GM12878 (cell line): ENCODE measurements around the gene TTLL10. TPM values are rescaled to one million over a fixed set of nuclear protein-coding genes. Genes with fewer than 3 reads are reported as not detected.

Source experiments
- ATAC-seq: fragments of 200-7000 bp; cut with Tn5 transposase; 3 replicates; pipeline ENCODE4 v1.9.1; 2020; ENCODE audit warnings: mild to moderate bottlenecking, moderate library complexity
- BruUV-seq: library from RNA; stranded (reverse); fragments of 400-500 nt; replicated peaks from 2 replicates; lab custom pipeline; 2021; lab: Mats Ljungman, UMichigan
- CTCF ChIA-PET: fragments of 300-600 bp; sonication (Branson Sonifier 250); formaldehyde crosslinking; extraction: SDS; loops from one replicate; lab custom pipeline; 2021; ENCODE audit warnings: inconsistent platforms; lab: Yijun Ruan, JAX
- POLR2A ChIA-PET: fragments of 350-600 bp; formaldehyde crosslinking; extraction: SDS; loops from one replicate; lab custom pipeline; 2021; ENCODE audit warnings: inconsistent platforms; lab: Charles Lee
- RAD21 ChIA-PET: fragments of 300-600 bp; sonication (Branson Sonifier 250); formaldehyde crosslinking; loops from one replicate; lab custom pipeline; 2023; ENCODE audit warnings: antibody characterized with exemption; ENCODE audit not compliant: unreplicated experiment; lab: Charles Lee
- SMC1A ChIA-PET: fragments of 300-600 bp; sonication (Branson Sonifier 250); formaldehyde crosslinking; loops from one replicate; lab custom pipeline; 2023; ENCODE audit not compliant: unreplicated experiment, uncharacterized antibody; lab: Charles Lee
- DNase-seq: peaks from one replicate; pipeline ENCODE4 v3.0.0-alpha.2; 2011; ENCODE audit warnings: low read depth, low spot score
- FAIRE-seq: peaks from 3 replicates; lab custom pipeline; 2011; peaks lifted over from hg19 to GRCh38; lab: Jason Lieb, UNC
- H2AFZ ChIP-seq: 2 replicates; pipeline ENCODE4 v1.6.0; 2011; ENCODE audit warnings: low read depth, low read length, control low read depth; ENCODE audit not compliant: control insufficient read depth
- H3K27ac ChIP-seq: 2 replicates; pipeline ENCODE4 v1.5.1; 2011; ENCODE audit warnings: control low read depth; ENCODE audit not compliant: control insufficient read depth, insufficient read depth
- H3K27me3 ChIP-seq, 2 experiments: replicated peaks in 1 of 2; 2 replicates each; pipeline versions ENCODE4 v1.6.0 to v1.6.1; 2011; ENCODE audit warnings: low read length in 1 of 2; ENCODE audit not compliant: control insufficient read depth in 2 of 2, insufficient read depth in 2 of 2
- H3K36me3 ChIP-seq, 2 experiments: 2 replicates each; pipeline ENCODE4 v1.5.1; 2011; ENCODE audit warnings: low read length in 1 of 2; ENCODE audit not compliant: control insufficient read depth in 2 of 2, insufficient read depth in 2 of 2
- H3K4me1 ChIP-seq: 2 replicates; pipeline ENCODE4 v1.6.1; 2011; ENCODE audit warnings: mild to moderate bottlenecking, low read length, moderate library complexity, mixed read lengths; ENCODE audit not compliant: control insufficient read depth, insufficient read depth
- H3K4me2 ChIP-seq: 2 replicates; pipeline ENCODE4 v1.6.0; 2011; ENCODE audit warnings: control low read depth; ENCODE audit not compliant: control insufficient read depth, insufficient read depth
- H3K4me3 ChIP-seq: fragments of 200-600 bp; sonication (generic); 2 replicates; pipeline ENCODE4 v1.5.1; 2016
- H3K79me2 ChIP-seq: 2 replicates; pipeline ENCODE4 v1.6.0; 2011; ENCODE audit warnings: low read length; ENCODE audit not compliant: control insufficient read depth, insufficient read depth
- H3K9ac ChIP-seq: 2 replicates; pipeline ENCODE4 v1.8.0; 2011; ENCODE audit warnings: low read length, control low read depth, mixed read lengths; ENCODE audit not compliant: control insufficient read depth, insufficient read depth
- H3K9me3 ChIP-seq: replicated peaks from 3 replicates; pipeline ENCODE4 v1.5.1; 2011; ENCODE audit warnings: mild to moderate bottlenecking, low read length; ENCODE audit not compliant: control insufficient read depth, insufficient read depth
- H4K20me1 ChIP-seq: 2 replicates; pipeline ENCODE4 v1.6.0; 2011; ENCODE audit not compliant: control insufficient read depth, insufficient read depth
- CREM ChIP-seq: IDR thresholded peaks from 2 replicates; pipeline ENCODE4 v1.6.1; 2014; ENCODE audit warnings: antibody characterized with exemption, low read depth
- FOS ChIP-seq: IDR thresholded peaks from 3 replicates; pipeline ENCODE4 v1.6.1; 2011; ENCODE audit warnings: borderline replicate concordance; ENCODE audit not compliant: insufficient read length; ENCODE audit errors: extremely low read depth
- HCFC1 ChIP-seq: fragments of 150-350 bp; IDR thresholded peaks from 2 replicates; pipeline ENCODE4 v1.6.1; 2014; ENCODE audit warnings: low read length
- MTA2 ChIP-seq: fragments of 450-650 bp; IDR thresholded peaks from 2 replicates; pipeline ENCODE4 v1.6.1; 2016; ENCODE audit warnings: low read depth, mild to moderate bottlenecking, moderate library complexity
- NFIC ChIP-seq: IDR thresholded peaks from 2 replicates; pipeline ENCODE4 v1.6.1; 2012; ENCODE audit warnings: low read depth, mild to moderate bottlenecking, inconsistent platforms, low read length, moderate library complexity
- NFYB ChIP-seq: IDR thresholded peaks from 2 replicates; pipeline ENCODE4 v1.6.1; 2011; ENCODE audit warnings: low read depth, mild to moderate bottlenecking, low read length, improper control_type of control experiment, moderate library complexity; ENCODE audit not compliant: insufficient read depth
- NR2C2 ChIP-seq: IDR thresholded peaks from 2 replicates; pipeline ENCODE4 v1.6.1; 2011; ENCODE audit warnings: borderline replicate concordance, low read depth; ENCODE audit not compliant: control insufficient read depth, insufficient read length
- PAX5 ChIP-seq: IDR thresholded peaks from 2 replicates; pipeline ENCODE4 v1.6.1; 2011; ENCODE audit warnings: low read depth, low read length, borderline replicate concordance
- RCOR1 ChIP-seq: conservative IDR thresholded peaks from 2 replicates; pipeline ENCODE4 v1.6.1; 2012; ENCODE audit warnings: low read depth, low read length, improper control_type of control experiment
- RELA ChIP-seq: fragments of 450-650 bp; IDR thresholded peaks from 2 replicates; pipeline ENCODE4 v1.8.0; 2014; ENCODE audit warnings: borderline replicate concordance; ENCODE audit not compliant: partially characterized antibody
- SMAD1 ChIP-seq: fragments of 450-650 bp; IDR thresholded peaks from 2 replicates; pipeline ENCODE4 v1.6.1; 2018; ENCODE audit warnings: mild to moderate bottlenecking, low read depth; ENCODE audit not compliant: partially characterized antibody
- SMARCA5 ChIP-seq: fragments of 450-650 bp; IDR thresholded peaks from 2 replicates; pipeline ENCODE4 v1.6.1; 2017; ENCODE audit warnings: mild to moderate bottlenecking
- USF1 ChIP-seq: IDR thresholded peaks from 2 replicates; pipeline ENCODE4 v1.6.1; 2011; ENCODE audit warnings: borderline replicate concordance, low read depth, mild to moderate bottlenecking, moderate library complexity, mixed read lengths, low read length; ENCODE audit not compliant: insufficient read depth; ENCODE audit errors: extremely low read length
- WGBS: methylation state at CpG from one replicate; pipeline ENCODE4 v1.1.6; 2016; ENCODE audit warnings: low lambda C conversion rate; ENCODE audit not compliant: insufficient replicate concordance, insufficient coverage; ENCODE audit errors: missing lambda C conversion rate; 5-methylcytosine and 5-hydroxymethylcytosine counted together
- in situ Hi-C: fragments of 300-500 bp; cut with MboI; formaldehyde crosslinking; loops from 9 replicates; pipeline ENCODE4 v1.14.3; 2018; ENCODE audit warnings: mixed read lengths
- intact Hi-C: fragments of 100-400 bp; cut with micrococcal nuclease; formaldehyde crosslinking; loops from one replicate; pipeline ENCODE4 v1.14.2; 2022; ENCODE audit not compliant: unreplicated experiment
- polyA plus RNA-seq, 11 experiments: library from polyadenylated mRNA; depleted of rRNA in 4 of 11; unstranded in 6 of 11; stranded (reverse) in 5 of 11; fragments of >200 nt; fragmentation: Nextera tagmentation in 4 of 11; fragmentation: Illumina TruSeq in 1 of 11; extraction: Ambion mirVana in 4 of 11; extraction: Trizol in 1 of 11; gene quantifications; 1 replicate in 1 of 11; 2 replicates in 10 of 11; pipeline versions ENCODE4 v1.2.1 to v1.2.3, GENCODE V29; 2011 to 2016; ENCODE audit warnings: inconsistent platforms in 2 of 11, missing spikeins in 2 of 11, low read depth in 1 of 11
- total RNA-seq, 4 experiments: library from RNA; depleted of rRNA in 3 of 4; stranded (reverse); fragments of >200 nt in 3 of 4; fragmentation: Illumina TruSeq in 1 of 4; extraction: Trizol in 1 of 4; gene quantifications; 2 replicates each; pipeline versions ENCODE4 v1.2.1 to v1.2.3, GENCODE V29; 2013 to 2021
- TF ChIP-seq, protein P1 (sequence below): IDR thresholded peaks from 2 replicates; pipeline ENCODE4 v1.6.1; 2011; ENCODE audit warnings: borderline replicate concordance, low read depth, mild to moderate bottlenecking, moderate library complexity, low read length; ENCODE audit not compliant: insufficient read depth, poor library complexity, severe bottlenecking

Gene TTLL10
- total and polyA plus RNA-seq, 10 of the 15 experiments (the other 5 are each of a cell fraction or from before 2014, with no cell fraction given), result not detected

- no peak overlapping the region for H3K4me3 ChIP-seq
- POLR2A ChIA-PET, result no interaction called here
- H3K9me3 ChIP-seq, result no peaks in the 10 kb centered on the region
- H4K20me1 ChIP-seq, result no peaks in the 10 kb centered on the region
- SMC1A ChIA-PET, result no interaction called here
- intact Hi-C loops (no loop called here), in situ Hi-C loops (no loop called here)
- TF ChIP-seq NFYB (no peak), SMARCA5 (no peak), USF1 (no peak), HCFC1 (no peak), NFIC (no peak), CREM (no peak), FOS (no peak), NR2C2 (no peak), MTA2 (no peak), PAX5 (no peak), RCOR1 (no peak), SMAD1 (no peak), RELA (no peak)
- TF ChIP-seq, protein P1, sequence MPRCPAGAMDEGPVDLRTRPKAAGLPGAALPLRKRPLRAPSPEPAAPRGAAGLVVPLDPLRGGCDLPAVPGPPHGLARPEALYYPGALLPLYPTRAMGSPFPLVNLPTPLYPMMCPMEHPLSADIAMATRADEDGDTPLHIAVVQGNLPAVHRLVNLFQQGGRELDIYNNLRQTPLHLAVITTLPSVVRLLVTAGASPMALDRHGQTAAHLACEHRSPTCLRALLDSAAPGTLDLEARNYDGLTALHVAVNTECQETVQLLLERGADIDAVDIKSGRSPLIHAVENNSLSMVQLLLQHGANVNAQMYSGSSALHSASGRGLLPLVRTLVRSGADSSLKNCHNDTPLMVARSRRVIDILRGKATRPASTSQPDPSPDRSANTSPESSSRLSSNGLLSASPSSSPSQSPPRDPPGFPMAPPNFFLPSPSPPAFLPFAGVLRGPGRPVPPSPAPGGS, result no peak
- ATAC-seq (no peak), DNase-seq (no peak), FAIRE-seq (no peak)
- H3K9ac ChIP-seq, result no peak overlapping the region
- no peaks in the 10 kb centered on the region for H3K27me3 ChIP-seq
- 54% methylated on average over 28 of the region's 29 CpGs for WGBS
- no peak overlapping the region for H3K27ac ChIP-seq
- no peaks in the 10 kb centered on the region for H3K36me3 ChIP-seq
- H3K4me1 ChIP-seq, result peaks cover 7% of the 10 kb centered on the region
- RAD21 ChIA-PET, result no interaction called here
- CTCF ChIA-PET, result no interaction called here
- no peak overlapping the region for H3K4me2 ChIP-seq
- BruUV-seq, result no TSS peak
- H3K79me2 ChIP-seq, result no peaks in the 10 kb centered on the region
- no peak overlapping the region for H2AFZ ChIP-seq
Measured at GRCh38 chr1:1161078-1161682, 12.5 kb upstream of the TTLL10 start.
